ENCODE results near the gene LZIC.

Gene LZIC

DNA sequence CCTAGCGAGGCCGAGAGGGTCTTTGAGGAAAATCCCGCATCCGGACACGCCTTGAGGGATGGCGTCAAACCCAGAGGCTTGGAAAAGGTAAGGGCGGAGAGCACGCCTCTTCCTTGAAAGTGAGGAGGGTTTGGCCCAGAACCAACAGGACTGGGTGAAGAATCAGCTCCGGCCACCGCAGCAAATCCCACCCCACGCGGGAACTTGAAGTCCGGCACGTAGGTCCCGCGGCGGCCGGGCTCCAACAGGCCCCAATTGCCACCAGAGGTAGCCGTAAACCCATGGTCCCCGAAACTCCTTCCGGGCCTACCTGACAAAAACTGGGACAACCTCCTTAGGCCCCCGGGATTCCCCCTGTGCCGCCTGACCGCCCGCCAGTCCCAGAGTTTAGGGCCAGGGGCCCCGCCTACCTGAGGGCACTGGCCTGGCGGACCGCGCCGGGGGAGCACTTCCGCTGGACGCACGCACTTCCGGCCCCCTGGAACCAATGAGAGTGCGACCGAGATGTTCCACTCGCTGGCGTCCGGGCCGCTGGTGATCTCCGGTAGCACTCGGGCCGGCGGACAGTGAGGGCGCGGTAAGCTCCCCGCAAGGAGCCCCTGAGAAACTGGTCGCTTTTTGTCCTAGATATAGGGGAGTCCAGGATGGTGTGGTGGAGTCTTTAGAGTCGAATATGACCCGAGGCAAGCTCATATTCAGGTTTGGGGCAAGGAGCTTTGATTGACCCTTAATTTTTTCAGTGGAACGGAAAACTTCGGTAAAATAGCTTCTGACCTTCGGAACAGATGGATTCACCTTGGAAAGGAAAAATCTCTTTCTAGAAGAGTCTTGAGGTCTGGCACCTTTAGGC lies at the start of gene LZIC, which contains the start of gene NMNAT1:
LZIC (minus strand) TSS at position 453 of the 850 bp plus-strand sequence. CDS start 6,772 bp downstream, outside the sequence.
NMNAT1 (plus strand) TSS at position 537 of the 850 bp plus-strand sequence. CDS start 28,599 bp downstream, outside the sequence.
- Mint-ChIP-seq H3K4me3 (peak within 1 kb of the TSS; percentile 99), H3K27ac (peak within 1 kb of the TSS; percentile 100), H3K9me3 (no peaks in the 10 kb centered on the region), H3K36me3 (ENCODE audit: low read depth) (peaks cover 18% of the 10 kb centered on the region), H3K4me1 (peaks cover 30% of the 10 kb centered on the region), H3K27me3 (no peaks in the 10 kb centered on the region)
- peak; percentile 98 for ATAC-seq
- peak; percentile 94 for DNase-seq

DNA sequence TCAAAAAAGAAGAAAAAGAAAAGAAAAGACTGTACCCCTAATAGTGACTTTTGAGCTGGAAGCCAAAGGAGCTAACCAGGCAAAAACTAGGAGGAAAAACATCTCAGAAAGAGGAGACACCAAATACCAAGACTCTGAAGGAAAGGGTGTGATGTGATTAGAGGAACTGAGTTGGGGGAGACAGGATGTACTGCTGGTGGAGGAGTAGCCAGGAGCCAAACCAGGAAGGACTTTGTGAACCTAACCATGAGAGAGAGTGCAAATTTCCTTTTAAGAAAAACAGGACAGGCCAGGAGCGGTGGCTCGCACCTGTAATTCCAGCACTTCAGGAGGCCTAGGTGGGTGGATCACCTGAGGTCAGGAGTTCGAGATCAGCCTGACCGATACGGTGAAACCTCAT lies 49.7 kb upstream of the LZIC start:
- Mint-ChIP-seq H3K4me3 (no peak overlapping the region), H3K27ac (no peak overlapping the region), H3K9me3 (no peaks in the 10 kb centered on the region), H3K4me1 (peaks cover 4% of the 10 kb centered on the region), H3K27me3 (peaks cover 16% of the 10 kb centered on the region), H3K36me3 (ENCODE audit: low read depth) (no peaks in the 10 kb centered on the region)
- DNase-seq (no peak), ATAC-seq (no peak)

- Mint-ChIP-seq H3K4me1 (peaks cover 2% of the 10 kb centered on the region), H3K36me3 (ENCODE audit: low read depth) (no peaks in the 10 kb centered on the region), H3K9me3 (no peaks in the 10 kb centered on the region), H3K27me3 (peaks cover 9% of the 10 kb centered on the region), H3K4me3 (no peak overlapping the region), H3K27ac (no peak overlapping the region)
- no peak for DNase-seq
- ATAC-seq = no peak
These were observed 47.8 kb upstream of the LZIC start for GRCh38 chr1:9990944-9991343.

DNA sequence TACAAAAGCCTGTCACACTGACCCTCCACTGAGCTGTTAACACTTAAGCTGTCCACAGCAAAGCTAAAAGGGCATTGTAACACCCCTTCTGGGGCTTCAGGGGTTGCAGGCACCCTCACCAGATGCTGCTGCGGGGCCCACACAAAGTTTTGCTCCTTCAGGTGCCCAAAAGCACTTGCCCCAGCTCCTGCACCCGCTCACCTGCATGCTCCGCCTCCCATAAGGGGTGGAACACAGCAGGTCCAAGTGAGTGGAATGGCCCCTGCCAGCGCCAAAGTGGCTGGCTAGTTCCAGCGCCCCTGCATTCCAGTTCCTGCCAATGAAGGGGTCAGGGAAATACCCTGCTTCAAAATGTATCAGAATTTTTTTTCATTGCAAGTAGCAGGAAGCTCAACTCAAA lies 46.6 kb upstream of the LZIC start:
- H3K27ac Mint-ChIP-seq = no peak overlapping the region
- H3K36me3 Mint-ChIP-seq (ENCODE audit: low read depth) = no peaks in the 10 kb centered on the region
- no peak for DNase-seq
- peaks cover 2% of the 10 kb centered on the region for H3K4me1 Mint-ChIP-seq
- no peak for ATAC-seq
- H3K9me3 Mint-ChIP-seq = no peaks in the 10 kb centered on the region
- peaks cover 7% of the 10 kb centered on the region for H3K27me3 Mint-ChIP-seq
- H3K4me3 Mint-ChIP-seq = no peak overlapping the region

DNA sequence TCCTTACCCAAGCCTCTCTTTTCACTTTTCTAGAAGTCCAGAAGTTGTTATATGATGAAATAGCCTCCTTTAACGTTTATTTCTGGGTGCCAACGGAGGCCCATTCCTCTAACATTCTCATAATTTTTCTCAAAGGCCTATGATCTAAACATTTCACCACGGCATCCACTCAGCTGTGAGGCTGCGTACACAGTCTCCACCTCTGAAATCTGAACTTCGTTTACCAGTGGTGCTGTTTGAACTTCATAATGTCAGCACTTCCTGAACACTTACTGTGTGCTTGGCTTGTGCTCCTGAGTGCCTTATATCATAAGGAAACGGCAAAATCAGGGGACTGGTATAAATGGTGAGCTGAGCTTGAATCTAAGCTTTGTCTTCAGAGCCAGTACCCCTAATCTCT lies 41.8 kb upstream of the LZIC start:
- Mint-ChIP-seq H3K36me3 (ENCODE audit: low read depth) (peaks cover 6% of the 10 kb centered on the region), H3K4me3 (no peak overlapping the region)

GRCh38 chr1:9984253-9984652 lies 41.1 kb upstream of the LZIC start:
- Mint-ChIP-seq H3K36me3 (ENCODE audit: low read depth) (peaks cover 6% of the 10 kb centered on the region), H3K27ac (no peak overlapping the region), H3K4me1 (no peaks in the 10 kb centered on the region), H3K9me3 (no peaks in the 10 kb centered on the region), H3K4me3 (no peak overlapping the region), H3K27me3 (no peaks in the 10 kb centered on the region)
- DNase-seq (no peak), ATAC-seq (no peak)

More for the DNA sequence above, 41.8 kb upstream of the LZIC start:
- no peak for ATAC-seq
- Mint-ChIP-seq H3K9me3 (no peaks in the 10 kb centered on the region), H3K4me1 (no peaks in the 10 kb centered on the region), H3K27ac (no peak overlapping the region), H3K27me3 (no peaks in the 10 kb centered on the region)
- DNase-seq = no peak

DNA sequence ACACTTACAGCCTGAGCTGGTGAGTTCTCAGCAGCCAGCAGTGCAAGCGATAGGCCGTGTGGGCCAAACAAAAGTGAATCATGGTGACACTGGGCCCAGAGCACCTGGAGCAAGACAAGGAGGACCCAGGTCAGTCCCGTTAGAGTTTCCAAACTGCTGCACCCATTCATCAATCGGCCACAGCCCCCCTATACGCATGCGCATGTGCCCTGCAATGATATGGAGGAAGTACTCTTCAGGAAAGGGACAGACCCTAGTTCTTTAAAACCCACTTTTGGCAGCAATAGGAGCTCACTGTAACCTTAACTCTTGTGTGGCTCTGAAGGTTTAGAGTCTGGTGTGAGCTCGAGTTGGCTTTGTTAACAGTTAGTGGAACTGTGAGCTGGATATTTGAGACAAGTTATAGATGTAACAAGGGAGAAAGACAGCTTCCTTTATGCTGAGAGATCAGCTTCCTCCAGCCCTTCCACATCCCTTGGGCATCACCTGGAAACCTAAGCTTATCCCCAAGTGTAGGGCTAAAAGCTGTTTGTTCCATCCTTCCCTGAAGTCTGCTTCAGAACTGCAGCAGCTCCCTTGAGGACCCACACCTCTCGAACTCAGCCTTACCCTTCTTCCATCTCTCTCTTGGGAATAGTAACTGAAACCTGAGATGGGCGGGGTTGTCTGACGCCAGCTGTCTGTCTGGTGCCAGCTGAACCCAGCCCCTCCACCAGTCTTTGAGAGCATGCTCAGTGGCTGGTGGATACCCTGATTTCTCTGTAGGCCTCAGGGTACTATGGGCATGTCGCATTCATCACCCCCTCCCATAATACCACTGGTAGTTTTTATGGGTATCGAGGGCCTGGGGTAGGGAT lies 17.7 kb upstream of the LZIC start:
- no peak overlapping the region for H3K27ac Mint-ChIP-seq
- no peak overlapping the region for H3K4me3 Mint-ChIP-seq
- H3K4me1 Mint-ChIP-seq = no peaks in the 10 kb centered on the region
- no peak for ATAC-seq
- H3K27me3 Mint-ChIP-seq = no peaks in the 10 kb centered on the region
- no peak for DNase-seq
- H3K36me3 Mint-ChIP-seq (ENCODE audit: low read depth) = peaks cover 2% of the 10 kb centered on the region
- no peaks in the 10 kb centered on the region for H3K9me3 Mint-ChIP-seq

DNA sequence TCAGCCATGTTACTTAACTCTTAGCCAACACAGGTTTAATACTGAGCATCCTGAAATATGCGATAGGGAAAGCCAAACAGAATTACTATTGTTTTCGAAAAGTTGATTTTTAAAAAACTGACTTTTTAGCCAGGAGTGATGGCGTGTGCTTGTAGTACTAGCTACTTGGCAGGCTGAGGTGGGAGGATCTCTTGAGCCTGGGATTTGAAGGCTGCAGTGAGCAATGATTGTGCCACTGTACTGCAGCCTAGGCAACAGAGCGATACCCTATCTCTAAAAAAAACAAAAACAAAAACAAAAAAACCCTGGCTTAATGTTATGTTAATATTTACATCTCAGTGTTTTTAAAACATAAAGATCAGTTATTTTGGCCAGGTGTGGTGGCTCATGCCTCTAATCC lies 16.8 kb upstream of the LZIC start:
- Mint-ChIP-seq H3K27ac (no peak overlapping the region), H3K4me3 (no peak overlapping the region), H3K4me1 (no peaks in the 10 kb centered on the region), H3K27me3 (no peaks in the 10 kb centered on the region), H3K36me3 (ENCODE audit: low read depth) (peaks cover 2% of the 10 kb centered on the region), H3K9me3 (no peaks in the 10 kb centered on the region)
- ATAC-seq (no peak), DNase-seq (no peak)

- ATAC-seq (no peak), DNase-seq (no peak)
- Mint-ChIP-seq H3K4me3 (no peak overlapping the region), H3K27me3 (no peaks in the 10 kb centered on the region), H3K4me1 (no peaks in the 10 kb centered on the region), H3K9me3 (no peaks in the 10 kb centered on the region), H3K36me3 (ENCODE audit: low read depth) (peaks cover 2% of the 10 kb centered on the region), H3K27ac (no peak overlapping the region)
These were observed 14.5 kb upstream of the LZIC start for GRCh38 chr1:9957726-9958125.

DNA sequence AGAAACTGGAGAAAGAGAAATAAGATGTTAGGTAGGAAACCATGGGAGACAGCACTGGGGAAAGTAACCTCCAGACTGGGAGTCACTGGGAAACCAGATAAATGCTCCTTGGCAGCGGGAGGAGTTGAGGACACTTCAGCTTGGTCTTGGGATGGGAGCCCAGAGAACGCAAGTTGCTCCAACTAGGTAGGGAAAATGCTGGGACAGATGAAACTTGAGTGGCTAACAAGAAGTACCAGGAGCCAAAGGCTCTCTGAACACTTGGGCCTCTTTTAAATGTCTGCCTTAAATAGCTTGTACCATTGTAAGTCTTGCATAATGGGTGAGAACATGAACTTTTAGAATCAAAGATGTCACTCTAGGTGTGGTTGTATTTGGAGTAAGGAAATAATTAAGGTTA lies 3.1 kb upstream of the LZIC start:
- ATAC-seq (no peak), DNase-seq (no peak)
- Mint-ChIP-seq H3K27me3 (no peaks in the 10 kb centered on the region), H3K27ac (no peak overlapping the region), H3K9me3 (no peaks in the 10 kb centered on the region), H3K36me3 (ENCODE audit: low read depth) (peaks cover 14% of the 10 kb centered on the region), H3K4me1 (peaks cover 35% of the 10 kb centered on the region), H3K4me3 (no peak overlapping the region)

DNA sequence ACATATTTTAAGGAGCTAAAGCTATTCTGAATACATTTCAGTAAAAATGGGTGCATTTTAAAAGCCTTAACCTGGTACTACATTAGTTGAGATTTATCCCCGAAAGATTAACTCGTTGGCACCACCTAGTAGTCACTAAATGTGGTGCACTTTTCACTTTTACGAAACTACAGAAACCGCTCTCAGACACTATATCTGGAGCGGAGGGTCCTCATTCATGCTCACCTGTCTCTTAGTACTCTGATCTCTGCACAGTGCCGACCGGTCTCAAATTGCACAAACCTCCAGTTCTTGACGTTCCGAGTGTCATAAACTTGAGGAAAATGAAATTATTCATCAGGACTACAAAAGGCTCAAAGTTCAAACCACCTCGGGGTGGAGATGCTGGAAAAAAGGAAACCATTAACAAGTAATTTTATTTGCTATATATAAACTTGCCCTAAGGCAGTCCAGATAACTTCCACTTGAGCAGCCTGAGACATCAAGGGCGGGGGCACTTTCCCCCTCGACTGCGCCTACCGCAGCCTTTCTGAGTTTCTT lies 722 bp downstream of the LZIC start:
- DNase-seq (peak; percentile 17), ATAC-seq (peak; percentile 55)
- H3K4me1 Mint-ChIP-seq = peaks cover 30% of the 10 kb centered on the region
- H3K27ac Mint-ChIP-seq = peak overlapping the region; percentile 100
- peak overlapping the region; percentile 99 for H3K4me3 Mint-ChIP-seq
- H3K27me3 Mint-ChIP-seq = no peaks in the 10 kb centered on the region
- H3K9me3 Mint-ChIP-seq = no peaks in the 10 kb centered on the region
- peaks cover 14% of the 10 kb centered on the region for H3K36me3 Mint-ChIP-seq (ENCODE audit: low read depth)

DNA sequence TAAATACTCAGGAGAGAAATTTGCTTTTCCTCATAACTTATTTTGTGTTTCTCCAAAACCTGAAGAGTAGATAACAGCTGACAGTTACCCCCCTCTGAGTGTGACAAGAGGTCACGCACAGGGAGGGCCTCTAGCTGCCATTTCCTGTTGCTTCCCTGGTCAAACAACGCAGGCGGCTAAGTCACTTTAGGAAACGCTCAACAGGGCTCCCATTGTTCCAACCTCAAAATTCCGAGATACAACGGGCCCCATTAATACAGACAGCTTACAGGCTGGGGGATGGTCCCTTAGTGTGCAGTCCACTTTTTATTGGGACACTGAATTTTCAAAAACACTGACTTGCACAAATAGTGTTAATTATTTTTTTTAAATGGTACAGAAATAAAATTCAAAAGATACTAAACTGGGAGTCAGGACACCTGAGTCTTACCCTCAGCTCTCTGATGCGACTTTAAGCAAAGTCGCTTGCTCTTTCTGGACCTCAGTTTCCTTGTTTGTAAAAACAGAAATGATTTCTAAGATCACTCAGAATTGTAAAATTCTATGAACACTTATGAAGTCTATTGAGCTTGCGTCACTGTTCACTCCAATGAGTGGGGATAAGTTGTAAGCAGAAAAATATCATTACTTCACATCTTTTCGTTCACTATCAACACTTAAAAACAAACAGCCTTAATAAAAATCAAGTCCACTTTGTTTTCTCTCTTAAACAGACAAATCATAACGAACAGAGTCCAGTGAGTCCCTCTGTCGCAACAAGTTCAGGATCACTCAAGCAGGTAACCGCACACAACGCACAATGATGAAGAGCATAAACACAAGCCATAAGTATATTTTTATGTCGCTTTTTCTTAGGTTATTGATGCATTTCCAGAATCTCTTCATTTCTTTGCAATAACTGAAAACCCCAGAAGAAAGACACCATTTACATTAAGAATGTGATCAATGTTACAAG lies 13.5 kb downstream of the LZIC start:
- ATAC-seq = no peak
- peaks cover 20% of the 10 kb centered on the region for H3K36me3 Mint-ChIP-seq (ENCODE audit: low read depth)
- H3K4me1 Mint-ChIP-seq = no peaks in the 10 kb centered on the region
- H3K27me3 Mint-ChIP-seq = no peaks in the 10 kb centered on the region
- no peak for DNase-seq
- no peak overlapping the region for H3K27ac Mint-ChIP-seq
- H3K9me3 Mint-ChIP-seq = no peaks in the 10 kb centered on the region
- H3K4me3 Mint-ChIP-seq = no peak overlapping the region

DNA sequence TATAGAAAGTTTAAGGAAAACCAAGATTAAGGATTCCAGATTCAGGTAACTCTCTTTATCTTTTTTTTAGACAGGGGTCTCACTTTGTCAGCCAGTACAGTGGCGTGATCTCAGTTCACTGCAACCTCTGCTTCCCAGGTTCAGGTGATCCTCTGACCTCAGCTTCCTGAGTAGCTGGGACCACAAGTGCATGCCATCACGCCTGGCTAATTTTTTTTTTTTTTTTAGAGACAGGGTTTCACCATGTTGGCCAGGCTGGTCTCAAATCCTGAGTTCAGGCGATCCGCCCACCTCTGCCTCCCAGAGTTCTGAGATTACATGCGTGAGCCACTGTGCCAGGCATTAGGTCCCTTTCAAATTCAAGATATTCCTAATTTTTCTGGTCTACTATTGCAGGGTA lies 15.9 kb downstream of the LZIC start:
- peaks cover 17% of the 10 kb centered on the region for H3K36me3 Mint-ChIP-seq (ENCODE audit: low read depth)

GRCh38 chr1:9922342-9922741 lies 20.8 kb downstream of the LZIC start:
- no peak overlapping the region for H3K27ac Mint-ChIP-seq
- no peaks in the 10 kb centered on the region for H3K27me3 Mint-ChIP-seq
- peaks cover 3% of the 10 kb centered on the region for H3K4me1 Mint-ChIP-seq
- H3K9me3 Mint-ChIP-seq = no peaks in the 10 kb centered on the region
- H3K36me3 Mint-ChIP-seq (ENCODE audit: low read depth) = peaks cover 2% of the 10 kb centered on the region
- ATAC-seq = no peak
- DNase-seq = no peak
- no peak overlapping the region for H3K4me3 Mint-ChIP-seq

More for the DNA sequence above, 15.9 kb downstream of the LZIC start:
- Mint-ChIP-seq H3K27ac (no peak overlapping the region), H3K9me3 (no peaks in the 10 kb centered on the region), H3K4me1 (no peaks in the 10 kb centered on the region), H3K4me3 (no peak overlapping the region), H3K27me3 (no peaks in the 10 kb centered on the region)
- ATAC-seq (no peak), DNase-seq (no peak)

Data from activated naive CD8-positive, alpha-beta T cell treated with anti-CD3 and anti-CD28 coated beads, Interleukin-2, amount 50 U/mL, for 24 hours (primary cell).